ENCODE measurements around the gene SLC6A13.
"Not testable (repeated sequence)": the region's sequence is repeated elsewhere in the genome, so short reads cannot be mapped to it uniquely, and the experiment has no call there.

SLC6A13 gene

GRCh38 chr12:262817-263216 is at the start of gene SLC6A13:
Gene SLC6A13 (minus strand): TSS chr12:262836. CDS start chr12:260052, 2,784 bp downstream.
- no peak for DNase-seq

GRCh38 chr12:308511-308910 is 45.9 kb upstream of the SLC6A13 start:
- DNase-seq, result no peak

DNA sequence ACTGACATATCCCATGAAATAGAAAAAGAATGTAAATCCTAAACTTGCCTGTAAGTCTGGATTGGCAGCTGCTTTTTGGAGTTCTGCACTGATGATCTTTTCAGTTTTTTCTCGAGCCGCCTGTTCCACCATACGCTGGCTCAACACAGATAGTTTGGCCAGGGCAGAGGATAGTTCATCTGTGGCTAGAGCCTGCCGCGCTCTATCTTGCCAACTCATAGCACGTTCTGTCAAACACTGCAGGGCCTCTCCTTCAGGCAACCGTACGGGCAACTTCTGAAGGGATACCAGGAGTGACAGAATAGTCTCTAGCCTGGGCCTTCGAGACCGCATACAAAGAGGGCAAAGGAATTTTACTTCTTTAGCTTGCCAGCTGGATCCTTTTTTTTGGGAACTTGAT is 44.8 kb upstream of the SLC6A13 start:
- DNase-seq, result no peak

GRCh38 chr12:304805-305204 is 42.2 kb upstream of the SLC6A13 start:
- no peak for DNase-seq

GRCh38 chr12:302766-303165 is 40.1 kb upstream of the SLC6A13 start:
- not testable (repeated sequence) for DNase-seq

GRCh38 chr12:300166-300565 is 37.5 kb upstream of the SLC6A13 start:
- DNase-seq, result not testable (repeated sequence)

DNA sequence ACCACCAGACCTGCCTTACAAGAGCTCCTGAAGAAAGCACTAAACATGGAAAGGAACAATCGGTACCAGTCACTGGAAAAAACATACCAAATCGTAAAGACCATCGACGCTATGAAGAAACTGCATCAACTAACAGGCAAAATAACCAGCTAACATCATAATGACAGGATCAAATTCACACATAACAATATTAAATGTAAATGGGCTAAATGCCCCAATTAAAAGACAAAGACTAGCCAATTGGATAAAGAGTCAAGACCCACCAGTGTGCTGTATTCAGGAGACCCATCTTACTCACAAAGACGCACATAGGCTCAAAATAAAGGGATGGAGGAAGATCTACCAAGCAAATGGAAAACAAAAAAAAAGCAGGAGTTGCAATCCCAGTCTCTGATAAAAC is 36.9 kb upstream of the SLC6A13 start:
- not testable (repeated sequence) for DNase-seq

DNA sequence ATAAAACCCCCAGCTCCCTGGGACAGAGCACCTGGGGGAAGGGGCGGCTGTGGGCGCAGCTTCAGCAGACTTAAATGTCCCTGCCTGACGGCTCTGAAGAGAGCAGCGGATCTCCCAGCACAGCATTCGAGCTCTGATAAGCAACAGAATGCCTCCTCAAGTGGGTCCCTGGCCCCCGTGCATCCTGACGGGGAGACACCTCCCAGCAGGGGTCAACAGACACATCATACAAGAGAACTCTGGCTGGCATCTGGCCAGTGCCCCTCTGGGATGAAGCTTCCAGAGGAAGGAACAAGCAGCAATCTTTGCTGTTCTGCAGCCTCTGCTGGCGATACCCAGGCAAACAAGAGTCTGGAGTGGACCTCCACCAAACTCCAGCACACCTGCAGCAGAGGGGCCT is 35.4 kb upstream of the SLC6A13 start:
- DNase-seq, result not testable (repeated sequence)

DNA sequence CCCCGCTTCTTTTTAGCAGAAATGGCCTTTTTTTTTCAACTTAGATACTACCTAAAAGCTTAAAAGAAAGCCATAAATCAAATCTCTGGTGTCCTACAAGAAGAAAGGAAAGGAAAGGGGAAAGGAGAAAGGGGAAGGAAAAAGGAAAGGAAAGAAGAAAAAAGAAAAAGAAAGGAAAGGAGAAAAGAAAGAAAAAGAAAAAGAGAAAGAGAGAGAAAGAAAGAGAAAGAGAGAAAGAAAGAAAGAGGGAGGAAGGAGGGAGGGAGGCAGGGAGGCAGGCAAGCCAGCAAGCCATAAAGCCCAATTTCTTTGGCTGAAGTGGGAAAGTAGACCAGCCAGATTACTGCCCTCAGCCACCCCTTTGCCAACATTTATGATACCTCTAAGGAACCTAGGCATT is 32.5 kb upstream of the SLC6A13 start:
- no peak for DNase-seq

DNA sequence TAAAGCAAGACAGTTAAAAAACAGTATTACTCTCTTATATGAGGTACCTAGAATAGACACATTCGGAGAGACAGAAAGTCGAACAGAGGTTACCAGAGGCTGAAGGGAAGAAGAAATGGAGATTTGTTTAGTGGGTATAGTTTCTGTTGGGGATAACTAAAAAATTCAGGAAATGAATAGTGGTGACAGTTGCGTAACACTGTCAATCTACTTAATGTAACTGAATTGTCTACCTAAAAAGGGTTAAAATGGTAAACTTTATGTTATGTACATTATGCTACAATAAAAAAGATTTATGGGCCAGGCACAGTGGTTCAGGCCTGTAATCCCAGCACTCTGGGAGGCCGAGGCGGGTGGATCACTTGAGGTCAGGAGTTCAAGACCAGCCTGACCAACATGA is 30.6 kb upstream of the SLC6A13 start:
- no peak for DNase-seq

DNA sequence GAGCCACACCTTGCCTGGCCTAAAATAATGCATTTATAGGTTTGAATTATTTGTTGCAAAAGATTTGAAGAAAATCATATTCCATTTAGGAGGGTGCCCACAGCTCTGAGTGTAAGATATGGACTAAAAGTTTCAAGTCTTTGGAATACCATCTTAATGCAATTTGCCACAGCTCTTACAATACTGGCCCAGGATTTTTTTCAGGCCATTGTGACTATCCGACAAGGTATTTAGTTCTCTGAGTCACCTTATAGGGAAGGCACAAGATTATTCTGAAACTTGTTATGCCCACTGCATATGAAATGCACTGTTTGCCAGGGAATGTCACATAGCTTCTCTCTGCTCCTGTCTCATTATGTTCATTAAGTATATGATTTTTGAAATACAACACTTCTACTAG is 29.6 kb upstream of the SLC6A13 start:
- no peak for DNase-seq

DNA sequence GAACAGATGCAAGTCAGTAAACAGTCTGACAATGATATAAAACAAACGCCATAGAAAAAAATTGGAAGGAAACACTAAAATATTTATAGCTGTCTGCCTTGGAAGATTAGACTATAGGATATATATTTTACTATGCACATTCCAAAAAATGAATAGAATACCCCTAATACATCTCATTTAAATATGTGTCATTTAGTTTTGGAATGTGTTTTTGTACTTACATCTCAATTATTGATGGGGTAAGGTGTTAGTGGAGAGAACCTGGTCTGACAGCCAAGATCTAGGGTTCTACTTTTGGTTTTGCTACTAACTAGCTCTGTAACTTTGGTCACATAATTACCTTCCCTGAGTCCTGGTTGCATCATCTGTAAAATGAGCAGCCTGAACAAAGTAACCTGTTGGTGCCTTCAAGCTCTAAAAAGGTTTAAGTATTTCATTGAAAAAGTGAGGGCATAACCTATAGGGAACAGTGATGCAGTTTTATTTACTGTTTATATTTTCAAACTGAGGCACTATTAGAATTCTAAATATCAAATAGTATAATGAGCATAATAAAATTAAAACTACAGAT is 28.6 kb upstream of the SLC6A13 start:
- DNase-seq, result no peak

DNA sequence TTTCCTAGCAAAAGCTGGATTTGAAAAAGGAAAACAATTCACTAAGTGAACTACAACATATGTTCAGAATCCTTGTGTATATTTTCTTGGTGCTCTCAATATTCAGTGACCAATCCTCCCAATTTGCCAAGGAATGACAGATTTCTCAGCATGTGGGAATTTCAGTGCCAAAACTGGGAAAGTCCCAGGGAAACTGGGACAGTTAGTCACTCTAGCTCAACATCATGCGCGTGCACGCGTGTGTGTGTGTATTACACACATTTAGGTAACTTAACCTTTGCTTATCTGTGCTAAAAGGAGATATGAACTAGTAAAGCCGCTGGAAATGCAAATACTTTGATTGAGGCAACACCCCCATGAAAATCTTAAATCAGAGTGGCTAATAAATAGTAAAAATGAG is 26.1 kb upstream of the SLC6A13 start:
- DNase-seq, result no peak

DNA sequence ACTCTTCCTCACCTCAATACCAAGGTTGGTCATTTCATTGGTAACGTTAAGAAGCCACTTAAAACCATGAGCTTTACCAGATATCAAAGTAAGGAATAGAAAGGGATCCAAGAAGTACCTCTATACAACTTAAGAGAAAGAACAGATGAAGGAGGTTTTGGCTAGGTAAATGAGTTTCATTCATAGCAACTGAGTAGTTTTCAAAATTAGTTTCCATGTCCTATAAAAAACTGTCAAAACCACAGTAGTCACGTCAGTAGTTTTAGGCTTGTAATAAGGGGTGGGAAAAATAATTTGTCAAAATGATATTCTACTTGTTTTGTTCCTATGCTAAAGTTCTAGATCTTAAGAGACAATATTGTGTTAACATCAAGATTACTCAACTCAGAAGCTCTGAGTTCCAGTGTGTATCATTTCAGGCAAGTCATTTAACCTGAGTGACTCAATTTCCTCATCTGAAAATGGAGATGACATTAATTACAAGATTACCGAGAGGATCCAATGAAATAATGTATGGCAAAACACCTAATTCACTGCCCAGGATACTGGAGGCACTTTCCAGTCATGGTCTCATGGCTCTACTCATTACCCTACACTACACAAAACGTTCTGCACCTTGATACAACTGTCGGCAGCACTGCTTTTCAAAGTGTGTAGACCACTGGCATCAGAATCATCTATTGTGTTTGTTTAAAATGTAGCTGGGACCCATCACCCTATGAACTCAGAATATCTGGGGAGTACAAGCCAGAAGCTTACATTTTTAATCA is 24.1 kb upstream of the SLC6A13 start:
- no peak for DNase-seq

GRCh38 chr12:278046-278445 is 15.4 kb upstream of the SLC6A13 start:
- DNase-seq, result no peak

GRCh38 chr12:275812-276211 is 13.2 kb upstream of the SLC6A13 start:
- no peak for DNase-seq

- no peak for DNase-seq
Observed at GRCh38 chr12:273382-273781, 10.7 kb upstream of the SLC6A13 start.

GRCh38 chr12:272942-273341 is 10.3 kb upstream of the SLC6A13 start:
- DNase-seq, result no peak

DNA sequence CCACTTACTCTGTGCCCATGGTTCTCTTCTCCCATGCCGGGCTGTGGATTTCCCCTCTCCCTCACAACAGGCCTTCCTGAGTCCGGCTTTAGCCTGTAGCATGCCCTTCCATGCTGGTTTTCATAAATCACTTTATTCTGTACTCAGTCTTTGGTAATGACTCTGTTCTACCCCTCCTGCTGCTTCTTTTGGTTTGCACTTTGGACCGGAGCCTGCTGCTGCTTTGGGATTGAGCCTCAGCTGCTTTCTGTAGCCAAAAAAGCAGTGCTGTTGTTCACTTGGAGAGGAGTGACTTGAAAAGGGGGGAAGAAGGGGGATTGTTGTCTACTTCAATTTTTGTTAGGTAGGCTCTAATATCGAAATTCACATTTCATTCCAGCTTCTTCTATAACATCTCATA is 8.5 kb upstream of the SLC6A13 start:
- no peak for DNase-seq

- DNase-seq, result no peak
Observed at GRCh38 chr12:269191-269590, 6.6 kb upstream of the SLC6A13 start.

DNA sequence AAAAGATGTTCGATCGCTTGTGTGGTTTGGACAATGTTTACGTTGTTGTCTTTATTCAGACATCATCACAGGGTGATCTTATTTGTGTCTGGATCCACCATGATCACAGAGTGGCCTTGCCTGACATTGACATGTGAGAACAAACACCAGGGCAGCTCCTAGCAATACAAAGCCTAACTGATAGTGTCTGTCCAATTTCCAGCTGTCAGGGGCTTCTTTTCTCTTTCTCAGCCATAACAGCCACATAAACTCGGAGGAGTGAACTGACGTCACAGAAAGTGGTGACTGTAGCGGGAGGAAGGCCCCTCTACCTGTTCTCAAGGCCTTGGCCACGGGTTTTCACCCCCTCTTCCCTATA is 5.8 kb upstream of the SLC6A13 start:
- no peak for DNase-seq

GRCh38 chr12:267581-268482 is 5.2 kb upstream of the SLC6A13 start:
- no peak for DNase-seq

DNA sequence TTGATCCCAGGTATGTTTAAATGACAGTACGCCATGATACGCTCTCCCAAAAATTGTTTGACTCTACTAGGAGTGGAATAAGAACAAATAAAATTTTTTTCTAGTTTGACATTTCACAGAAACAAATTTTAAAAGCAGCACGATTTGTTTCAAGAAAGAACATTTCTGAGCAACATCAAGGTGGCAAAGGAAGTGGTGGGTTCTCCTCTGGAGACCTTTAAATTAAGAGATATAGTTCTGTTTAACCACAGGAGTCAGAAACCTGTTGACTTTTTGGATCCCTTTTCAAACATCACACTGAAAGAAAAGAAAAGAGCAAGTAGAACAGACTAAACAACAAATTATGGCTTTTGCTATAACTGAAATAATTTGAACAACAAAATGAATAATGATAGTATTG is 2.5 kb upstream of the SLC6A13 start:
- DNase-seq, result no peak

- no peak for DNase-seq
Observed at GRCh38 chr12:264269-264668, 1.6 kb upstream of the SLC6A13 start.
